GM13977 (cell line): ENCODE measurements around the gene HDLBP.

Experiments used
- DNase-seq: peaks from one replicate; pipeline ENCODE4 v3.0.0; 2012; ENCODE audit warnings: low spot score
- CTCF ChIP-seq: IDR thresholded peaks from 2 replicates; pipeline ENCODE4 v1.5.1; 2012; ENCODE audit warnings: mild to moderate bottlenecking, control low read depth; ENCODE audit not compliant: insufficient read depth; ENCODE audit errors: extremely low read depth, missing control alignments
- in situ Hi-C: fragments of 300-500 bp; cut with MboI; formaldehyde crosslinking; loops from one replicate; pipeline ENCODE4 v1.12.0; 2022; ENCODE audit warnings: low sequenced_read_pairs, low pct_unique_long_range_greater_than_20kb, mixed read lengths, inconsistent platforms; ENCODE audit not compliant: unreplicated experiment

The HDLBP gene

DNA sequence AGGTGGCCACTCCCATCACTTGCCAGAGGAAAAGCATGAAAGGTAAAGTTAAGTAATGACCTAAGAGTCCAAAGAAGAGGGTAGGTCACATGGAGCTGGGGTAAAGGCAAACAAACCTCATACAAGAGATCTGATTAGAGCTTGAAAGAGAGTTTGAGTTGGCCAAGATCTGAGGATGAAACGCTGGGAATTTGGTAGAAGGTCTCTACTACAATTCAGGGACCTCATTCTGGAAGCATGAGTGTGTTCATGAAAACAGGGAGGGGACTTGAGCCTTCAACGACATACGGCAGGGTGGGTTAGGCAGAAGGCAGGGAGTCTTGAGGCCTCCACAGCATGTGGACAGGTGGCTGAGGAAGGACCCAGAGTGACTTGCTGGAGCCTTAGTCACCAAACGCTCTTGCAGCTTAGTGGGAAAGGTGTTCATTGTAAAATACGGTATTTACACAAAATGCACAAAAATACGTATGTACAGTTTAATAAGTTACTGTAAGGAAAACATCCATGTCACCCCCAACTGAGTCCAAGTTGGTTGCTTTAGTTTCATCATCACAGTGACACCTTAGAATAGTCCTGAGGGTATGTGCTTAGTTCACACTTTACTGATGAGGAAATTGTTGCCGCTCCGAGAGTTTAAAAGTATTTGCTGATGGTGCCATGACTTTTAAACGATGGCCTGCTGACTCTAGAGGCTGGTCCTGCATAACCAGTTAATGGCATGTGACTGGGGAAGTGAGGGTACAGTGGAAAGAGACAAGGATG is 35.6 kb upstream of the HDLBP start:
- no peak for TF ChIP-seq CTCF
- no peak for DNase-seq
- in situ Hi-C loops: no loop called here

DNA sequence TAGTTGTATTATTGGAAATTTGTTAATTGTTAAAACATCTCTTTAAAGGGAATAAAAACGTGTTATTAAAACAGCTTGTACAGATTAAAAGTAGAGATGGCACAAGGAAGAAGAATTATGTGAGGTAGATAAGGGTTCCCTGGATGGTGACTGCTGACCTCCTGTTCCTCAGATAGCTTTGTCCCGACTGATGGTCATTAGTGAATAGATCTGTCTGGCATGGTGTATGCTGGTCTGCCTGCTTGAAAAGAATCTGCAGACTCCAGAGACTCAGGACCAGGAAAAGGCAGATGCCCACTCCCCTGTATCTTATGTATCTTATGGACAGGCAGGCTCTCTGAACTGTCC is 35.0 kb upstream of the HDLBP start:
- DNase-seq: no peak
- no peak for TF ChIP-seq CTCF
- in situ Hi-C loops: no loop called here

- no peak for TF ChIP-seq CTCF
- no peak for DNase-seq
- in situ Hi-C loops: no loop called here
Measured at GRCh38 chr2:241349941-241350340, 34.5 kb upstream of the HDLBP start.

DNA sequence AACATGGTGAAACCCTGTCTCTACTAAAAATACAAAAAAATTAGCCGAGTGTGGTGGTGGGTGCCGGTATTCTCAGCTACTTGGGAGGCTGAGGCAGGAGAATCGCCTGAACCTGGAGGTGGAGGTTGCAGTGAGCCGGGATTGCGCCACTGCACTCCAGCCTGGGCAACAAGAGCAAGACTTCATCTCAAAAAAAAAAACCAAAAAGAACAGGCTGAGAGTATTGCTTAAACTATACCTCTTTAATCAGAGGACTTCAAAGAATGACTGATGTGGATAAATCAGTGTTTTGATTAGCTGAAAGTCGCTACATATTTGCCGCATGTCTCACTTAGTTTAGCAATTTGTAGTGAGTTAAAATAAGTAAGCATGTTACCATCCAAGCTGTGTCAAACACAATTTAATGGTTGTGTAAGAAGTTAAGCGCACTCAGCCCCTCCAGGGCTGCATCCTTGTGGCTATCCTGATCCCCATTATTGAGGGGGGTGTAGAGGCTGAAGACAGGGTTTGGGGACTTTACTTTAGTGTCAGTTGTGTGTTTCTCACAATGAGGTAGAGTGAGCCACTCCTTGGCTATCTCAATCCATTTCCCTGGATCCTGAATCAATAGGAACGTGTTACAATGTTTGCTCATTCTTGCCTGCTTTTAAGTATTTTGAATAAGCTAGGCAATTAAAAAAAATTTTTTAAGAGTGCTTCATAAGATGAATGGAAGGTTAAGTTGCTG is 29.6 kb upstream of the HDLBP start:
- in situ Hi-C loops: no loop called here
- no peak for TF ChIP-seq CTCF
- no peak for DNase-seq

GRCh38 chr2:241340631-241341163 is 25.2 kb upstream of the HDLBP start:
- no peak for TF ChIP-seq CTCF
- in situ Hi-C loops: no loop called here
- no peak for DNase-seq

DNA sequence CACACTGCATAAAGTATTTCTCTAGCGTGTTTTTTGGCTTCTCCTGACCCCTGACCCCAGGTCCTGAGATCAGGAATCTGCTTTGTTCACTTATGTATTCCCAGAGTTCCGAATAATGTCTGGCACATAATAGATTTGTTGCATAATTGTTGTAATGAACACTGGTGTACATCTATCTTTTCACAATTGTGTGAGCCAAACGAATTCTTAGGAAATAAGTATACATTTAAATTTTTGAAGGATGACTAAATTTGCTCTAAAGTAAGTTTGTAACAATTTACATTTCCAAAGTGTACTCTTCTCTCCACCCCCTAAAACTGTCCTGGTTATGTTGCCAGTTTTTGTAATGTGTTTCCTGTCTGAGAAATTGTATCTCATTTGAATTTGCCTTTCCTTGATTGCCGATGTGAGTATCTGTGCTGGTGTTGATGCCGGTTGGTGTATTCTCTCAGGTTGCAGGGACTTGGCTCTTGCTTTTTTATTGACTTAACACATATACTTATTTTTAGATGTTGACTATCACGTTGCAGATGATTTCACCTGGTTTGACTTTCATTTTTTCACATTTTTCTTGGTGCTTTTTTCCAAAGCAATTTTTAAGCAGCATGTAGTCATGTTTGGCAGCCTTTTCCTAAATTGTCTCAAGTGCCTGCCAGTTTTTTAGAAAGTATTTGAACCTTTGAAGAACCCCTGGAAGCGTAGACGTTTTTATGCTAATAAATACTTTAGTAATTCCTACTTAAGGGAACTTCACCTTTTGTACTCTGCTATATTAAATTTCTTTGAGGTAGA is 24.6 kb upstream of the HDLBP start:
- in situ Hi-C loops: no loop called here
- no peak for TF ChIP-seq CTCF
- DNase-seq: no peak
